H1 (cell line): ENCODE data around the gene PAX5. TPM values are rescaled to one million over a fixed set of nuclear protein-coding genes. Genes with fewer than 3 reads are reported as not detected.
"Not testable (repeated sequence)": the region's sequence is repeated elsewhere in the genome, so short reads cannot be mapped to it uniquely, and the experiment has no call there.

Experiments
- CTCF ChIA-PET: fragments of 300-600 bp; sonication (Branson Sonifier 250); formaldehyde crosslinking; loops from one replicate; lab custom pipeline; 2021; ENCODE audit not compliant: partially characterized antibody; lab: Charles Lee
- POLR2A ChIA-PET: fragments of 300-600 bp; sonication (Branson Sonifier 250); formaldehyde crosslinking; loops from one replicate; lab custom pipeline; 2021; ENCODE audit warnings: inconsistent platforms; ENCODE audit not compliant: partially characterized antibody; lab: Charles Lee
- DNase-seq, 2 experiments: peaks; one replicate each; pipeline versions ENCODE4 v3.0.0 to v3.0.0-alpha.2; 2010 to 2022; ENCODE audit warnings: low spot score in 2 of 2, low read depth in 1 of 2, mixed read lengths in 1 of 2
- FAIRE-seq: peaks from 2 replicates; lab custom pipeline; 2011; peaks lifted over from hg19 to GRCh38; lab: Jason Lieb, UNC
- H2AFZ ChIP-seq: 2 replicates; pipeline ENCODE4 v1.8.1; 2012; ENCODE audit warnings: low read length, inconsistent platforms
- H2AK5ac ChIP-seq: 2 replicates; pipeline ENCODE4 v1.6.1; 2013; ENCODE audit warnings: low read depth, low read length
- H2BK120ac ChIP-seq: replicated peaks from 2 replicates; pipeline ENCODE3; 2013; ENCODE audit warnings: low read depth, low read length, inconsistent platforms
- H2BK12ac ChIP-seq: 2 replicates; pipeline ENCODE4 v1.6.1; 2013; ENCODE audit warnings: low read depth, low read length
- H2BK15ac ChIP-seq: 2 replicates; pipeline ENCODE4 v1.6.1; 2013; ENCODE audit warnings: low read length
- H2BK20ac ChIP-seq: 2 replicates; pipeline ENCODE4 v1.6.1; 2013; ENCODE audit warnings: low read length
- H2BK5ac ChIP-seq: 2 replicates; pipeline ENCODE4 v1.6.1; 2013; ENCODE audit warnings: low read depth, low read length
- H3K14ac ChIP-seq: 2 replicates; pipeline ENCODE4 v1.6.1; 2013; ENCODE audit warnings: inconsistent platforms; ENCODE audit not compliant: insufficient read length
- H3K18ac ChIP-seq: 2 replicates; pipeline ENCODE4 v1.6.1; 2013; ENCODE audit warnings: low read length; ENCODE audit errors: extremely low read depth
- H3K23ac ChIP-seq: 2 replicates; pipeline ENCODE4 v1.6.1; 2013; ENCODE audit warnings: inconsistent platforms; ENCODE audit not compliant: insufficient read length
- H3K23me2 ChIP-seq: 2 replicates; pipeline ENCODE4 v1.6.1; 2013; ENCODE audit warnings: low read depth, low read length
- H3K27ac ChIP-seq: 2 replicates; pipeline ENCODE4 v1.6.1; 2011; ENCODE audit warnings: low read depth, low read length, inconsistent platforms
- H3K27me3 ChIP-seq, 4 experiments: replicated peaks in 1 of 4; 1 replicate in 1 of 4; 2 replicates in 3 of 4; pipeline versions ENCODE4 v1.6.1 to v1.8.1; 2011 to 2013; ENCODE audit warnings: low read length in 3 of 4, mild to moderate bottlenecking in 3 of 4, inconsistent platforms in 2 of 4, mixed read lengths in 2 of 4, moderate library complexity in 1 of 4; ENCODE audit not compliant: control insufficient read depth in 3 of 4, insufficient read depth in 3 of 4; ENCODE audit errors: extremely low read depth in 1 of 4
- H3K36me3 ChIP-seq, 4 experiments: 2 replicates each; pipeline versions ENCODE4 v1.6.1 to v1.8.1; 2011 to 2013; ENCODE audit warnings: mild to moderate bottlenecking in 4 of 4, low read length in 3 of 4, moderate library complexity in 2 of 4, control low read depth in 1 of 4, inconsistent platforms in 1 of 4; ENCODE audit not compliant: insufficient read depth in 4 of 4, control insufficient read depth in 2 of 4
- H3K4ac ChIP-seq: replicated peaks from 2 replicates; pipeline ENCODE3; 2013; ENCODE audit warnings: low read length, low read depth, mixed read lengths, inconsistent platforms; ENCODE audit not compliant: insufficient read length
- H3K4me1 ChIP-seq, 4 experiments: replicated peaks in 1 of 4; 1 replicate in 1 of 4; 2 replicates in 3 of 4; pipeline versions ENCODE4 v1.6.1 to v1.8.1; 2011 to 2013; ENCODE audit warnings: low read length in 3 of 4, inconsistent platforms in 2 of 4, mixed read lengths in 1 of 4; ENCODE audit not compliant: insufficient read depth in 4 of 4, control insufficient read depth in 3 of 4
- H3K4me2 ChIP-seq, 2 experiments: 2 replicates each; pipeline versions ENCODE4 v1.6.1 to v1.8.1; 2011 to 2013; ENCODE audit warnings: low read depth in 2 of 2, low read length in 2 of 2, control low read depth in 1 of 2, inconsistent platforms in 1 of 2, mild to moderate bottlenecking in 1 of 2; ENCODE audit not compliant: insufficient read depth in 1 of 2
- H3K4me3 ChIP-seq, 4 experiments: fragments of 200-600, 300-600 bp in 1 of 4; sonication (generic), shearing (Covaris generic), sonication (Bioruptor Twin) in 1 of 4; 2 replicates each; pipeline versions ENCODE4 v1.5.1 to v1.8.1; 2011 to 2016; ENCODE audit warnings: low read length in 4 of 4, low read depth in 3 of 4, control low read depth in 2 of 4, inconsistent platforms in 2 of 4, mild to moderate bottlenecking in 2 of 4, mixed read lengths in 1 of 4, moderate library complexity in 1 of 4; ENCODE audit not compliant: insufficient read depth in 2 of 4; ENCODE audit errors: extremely low read depth in 1 of 4
- H3K56ac ChIP-seq: replicated peaks from 2 replicates; pipeline ENCODE3; 2013; ENCODE audit warnings: low read depth, mild to moderate bottlenecking, mixed read lengths, low read length, inconsistent platforms; ENCODE audit not compliant: insufficient read length
- H3K79me1 ChIP-seq: 2 replicates; pipeline ENCODE4 v1.6.1; 2013; ENCODE audit warnings: low read depth, low read length, control low read depth
- H3K79me2 ChIP-seq, 2 experiments: 2 replicates each; pipeline versions ENCODE4 v1.6.1 to v1.8.1; 2012 to 2013; ENCODE audit warnings: low read length in 2 of 2, mild to moderate bottlenecking in 2 of 2, inconsistent platforms in 1 of 2; ENCODE audit not compliant: insufficient read depth in 2 of 2, control insufficient read depth in 1 of 2
- H3K9ac ChIP-seq, 4 experiments: replicated peaks in 1 of 4; 1 replicate in 1 of 4; 2 replicates in 3 of 4; pipeline versions ENCODE4 v1.6.1 to v1.8.1; 2011 to 2013; ENCODE audit warnings: low read depth in 3 of 4, low read length in 3 of 4, control low read depth in 2 of 4, mild to moderate bottlenecking in 2 of 4, moderate library complexity in 2 of 4, inconsistent platforms in 1 of 4; ENCODE audit errors: extremely low read depth in 1 of 4
- H3K9me3 ChIP-seq, 2 experiments: 2 replicates each; pipeline versions ENCODE4 v1.6.1 to v1.8.1; 2012 to 2013; ENCODE audit warnings: mild to moderate bottlenecking in 2 of 2, moderate library complexity in 2 of 2, control low read depth in 1 of 2, inconsistent platforms in 1 of 2, low read depth in 1 of 2, low read length in 1 of 2, mixed read lengths in 1 of 2; ENCODE audit not compliant: insufficient read depth in 2 of 2
- H4K20me1 ChIP-seq, 2 experiments: replicated peaks in 1 of 2; 2 replicates each; pipeline versions ENCODE3 to v1.8.1; 2011 to 2013; ENCODE audit warnings: inconsistent platforms in 2 of 2, low read length in 2 of 2, mild to moderate bottlenecking in 1 of 2; ENCODE audit not compliant: insufficient read depth in 2 of 2, control insufficient read depth in 1 of 2
- H4K5ac ChIP-seq: 2 replicates; pipeline ENCODE4 v1.6.1; 2013; ENCODE audit warnings: low read length, low read depth, mixed read lengths, inconsistent platforms; ENCODE audit not compliant: insufficient read length
- H4K8ac ChIP-seq: 2 replicates; pipeline ENCODE4 v1.8.0; 2013; ENCODE audit warnings: mild to moderate bottlenecking, moderate library complexity, low read length, inconsistent platforms; ENCODE audit not compliant: insufficient read depth; ENCODE audit errors: extremely low read depth
- H4K91ac ChIP-seq: replicated peaks from 2 replicates; pipeline ENCODE3; 2013; ENCODE audit warnings: low read length, mixed read lengths, inconsistent platforms; ENCODE audit not compliant: insufficient read length
- SIN3A ChIP-seq, 2 experiments: IDR thresholded peaks in 1 of 2; conservative IDR thresholded peaks in 1 of 2; 2 replicates each; pipeline ENCODE4 v1.6.1; 2011 to 2012; ENCODE audit warnings: low read length in 2 of 2, improper control_type of control experiment in 1 of 2, low read depth in 1 of 2, mild to moderate bottlenecking in 1 of 2
- WGBS, 2 experiments: shearing (Covaris generic) in 1 of 2; methylation state at CpG; one replicate each; pipeline versions ENCODE4 v1.1.6 to v1.1.7; 2013 to 2015; ENCODE audit warnings: low lambda C conversion rate in 2 of 2, mixed read lengths in 2 of 2, inconsistent platforms in 1 of 2, low coverage in 1 of 2, missing lambda C conversion rate in 1 of 2; ENCODE audit not compliant: insufficient replicate concordance in 2 of 2, insufficient coverage in 1 of 2, insufficient read length in 1 of 2; ENCODE audit errors: extremely low coverage in 1 of 2, missing lambda C conversion rate in 1 of 2; 5-methylcytosine and 5-hydroxymethylcytosine counted together
- polyA plus RNA-seq, 7 experiments: library from polyadenylated mRNA; depleted of rRNA in 3 of 7; stranded (reverse) in 5 of 7; unstranded in 2 of 7; fragments of >200 nt in 5 of 7; fragments of 200-250 nt in 2 of 7; gene quantifications; 1 replicate in 5 of 7; 2 replicates in 1 of 7; 4 replicates in 1 of 7; pipeline versions ENCODE4 v1.2.1 to v1.2.3, GENCODE V29; 2011 to 2013; ENCODE audit warnings: missing spikeins in 2 of 7, mixed read lengths in 2 of 7
- total RNA-seq: library from RNA; stranded (reverse); fragmentation: NEBNext Ultra II Directional; extraction: Animal tissue kit (Norgen Biotek cat#: 25700); gene quantifications from 2 replicates; pipeline ENCODE4 v1.2.1, GENCODE V29; 2021

PAX5 gene
- total and polyA plus RNA-seq, 2 of the 8 experiments (the other 6 are each of a cell fraction or from before 2014, with no cell fraction given) = 0.29 to 0.43 TPM

DNA sequence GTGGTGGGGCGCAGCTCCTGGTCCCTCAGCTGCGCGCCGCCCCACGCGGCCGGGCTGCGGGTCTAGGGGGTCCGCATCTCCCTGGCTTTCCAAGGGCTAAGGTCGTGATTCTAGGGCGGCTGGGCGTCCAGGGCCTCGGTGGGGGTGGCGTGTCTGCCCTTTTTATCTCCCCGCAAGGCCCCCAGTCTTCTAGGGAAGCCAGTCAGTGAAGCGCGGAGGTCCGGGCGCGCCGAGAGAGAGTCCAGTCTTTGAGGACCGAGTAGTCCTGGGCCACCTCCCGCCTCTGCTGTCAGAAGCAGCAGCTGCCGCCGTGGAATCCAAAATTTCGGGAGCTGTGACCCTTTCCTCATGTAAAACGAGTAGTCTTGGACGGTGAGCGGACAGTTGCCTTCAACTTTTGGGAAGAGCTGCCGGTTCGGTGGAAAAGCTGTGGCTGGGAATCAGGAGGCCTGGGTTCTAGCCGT is 46.1 kb upstream of the PAX5 start:
- not testable (repeated sequence) for H2AK5ac ChIP-seq, H3K23ac ChIP-seq, H3K4ac ChIP-seq, H3K36me3 ChIP-seq, H3K23me2 ChIP-seq, H3K14ac ChIP-seq, H3K9me3 ChIP-seq, H2BK12ac ChIP-seq, H2BK15ac ChIP-seq, H4K20me1 ChIP-seq, H3K79me1 ChIP-seq, H2BK120ac ChIP-seq, H2BK20ac ChIP-seq, DNase-seq, H3K4me1 ChIP-seq, FAIRE-seq
- Histone ChIP-seq H3K18ac (peak overlapping the region; percentile 56), H2AFZ (peak overlapping the region; percentile 52; the same call in 1 of the 2 replicates), H4K91ac (peak overlapping the region; percentile 51), H3K9ac (peak overlapping the region; percentile 14 to 73 (median 71)), H4K8ac (peak overlapping the region; percentile 93; the same call in 1 of the 2 replicates), H3K4me2 (peak overlapping the region; percentile 38 to 66), H3K56ac (peak overlapping the region; percentile 56), H4K5ac (peak overlapping the region; percentile 29), H3K4me3 (peak overlapping the region; percentile 76 to 94 (median 88)), H3K27ac (peak overlapping the region; percentile 69), H2BK5ac (peak overlapping the region; percentile 93), H3K27me3 (peaks cover 2 to 10% (median 9%) of the 10 kb centered on the region in 4 experiments; a peak in 6 of 7 replicates), H3K79me2 (peaks cover 0 to 34% of the 10 kb centered on the region in 2 experiments; a peak in 2 of 4 replicates)
- CTCF ChIA-PET = interaction anchor here (0.8 kb wide), 1 partner anchor 131 kb away, joined by 3 read pairs; no protein-coding TSS in a partner anchor
- WGBS, 2 experiments = 6% methylated on average over 25 of the region's 32 CpGs; no CpG with 5 or more reads in 1 of the 2 experiments
- POLR2A ChIA-PET = interaction anchor here (0.8 to 1.7 kb wide), 5 partner anchors 15 to 54 kb away, joined by 3 to 5 read pairs (median 4); partner anchors contain the start of gene ZCCHC7
- TF ChIP-seq SIN3A (conservative IDR thresholded peaks at IDR 0.05 in 1 of 2, IDR thresholded peaks at IDR 0.05 in 1 of 2; ENCODE audit: low read depth in 1 of 2, low read length in 2 of 2) = 0 out of 4 replicates have a peak, but pooled peaks of 1 of the 2 experiments have one; percentile 10
